Measurements from ENCODE around the gene EEF1AKMT1.
A peak's percentile ranks its signal among the peaks of the same experiment; 100 is the strongest.

Gene EEF1AKMT1

GRCh38 chr13:20717581-20718542 is 55.9 kb downstream of the EEF1AKMT1 start:
- H3K36me3 ChIP-seq, result no peaks in the 10 kb centered on the region
- no peak for TF ChIP-seq Cebpa-rat (IDR thresholded peaks at IDR 0.05)
- H3K27me3 ChIP-seq, result no peaks in the 10 kb centered on the region
- no peak overlapping the region for H3K27ac ChIP-seq
- peaks cover 0 to 11% (median 0%) of the 10 kb centered on the region in 10 experiments; a peak in 6 of 20 replicates for H3K4me1 ChIP-seq
- H3K9ac ChIP-seq, result no peak overlapping the region
- no peak overlapping the region for H3K4me3 ChIP-seq
- peaks cover 0 to 7% (median 0%) of the 10 kb centered on the region in 11 experiments; a peak in 1 of 22 replicates for H4K20me1 ChIP-seq
- H3K9me3 ChIP-seq (replicated peaks in 1 of 11), result no peaks in the 10 kb centered on the region
- H3K4me2 ChIP-seq, result no peak overlapping the region

- Histone ChIP-seq H3K9me3 (replicated peaks in 1 of 11) (no peaks in the 10 kb centered on the region), H3K4me3 (no peak overlapping the region), H3K4me2 (no peak overlapping the region), H3K27me3 (no peaks in the 10 kb centered on the region), H4K20me1 (peaks cover 0 to 7% (median 0%) of the 10 kb centered on the region in 11 experiments; a peak in 1 of 22 replicates), H3K36me3 (no peaks in the 10 kb centered on the region), H3K27ac (no peak overlapping the region), H3K4me1 (peaks cover 0 to 11% (median under 1%) of the 10 kb centered on the region in 10 experiments; a peak in 7 of 20 replicates), H3K9ac (no peak overlapping the region)
- TF ChIP-seq Cebpa-rat (IDR thresholded peaks at IDR 0.05), result no peak
These were observed 56.8 kb downstream of the EEF1AKMT1 start for GRCh38 chr13:20716951-20717350.

- TF ChIP-seq Cebpa-rat (IDR thresholded peaks at IDR 0.05), result no peak
- H3K36me3 ChIP-seq, result no peaks in the 10 kb centered on the region
- 0 out of 22 replicates have a peak, but pooled peaks cover 0 to 5% (median 0%) of the 10 kb centered on the region in 11 experiments for H4K20me1 ChIP-seq
- no peaks in the 10 kb centered on the region for H3K9me3 ChIP-seq (replicated peaks in 1 of 11)
- no peak overlapping the region for H3K4me3 ChIP-seq
- no peak overlapping the region for H3K27ac ChIP-seq
- H3K27me3 ChIP-seq, result no peaks in the 10 kb centered on the region
- no peak overlapping the region for H3K4me2 ChIP-seq
- no peak overlapping the region for H3K9ac ChIP-seq
- H3K4me1 ChIP-seq, result peaks cover 0 to 11% (median 0%) of the 10 kb centered on the region in 10 experiments; a peak in 4 of 20 replicates
These were observed 58.4 kb downstream of the EEF1AKMT1 start for GRCh38 chr13:20715330-20715712.

GRCh38 chr13:20714563-20715329 is 59.0 kb downstream of the EEF1AKMT1 start:
- H3K4me2 ChIP-seq, result 0 out of 22 replicates have a peak overlapping the region, but pooled peaks of 1 of the 11 experiments have one; percentile 5
- H3K4me3 ChIP-seq, result no peak overlapping the region

GRCh38 chr13:20714161-20714560 is 59.6 kb downstream of the EEF1AKMT1 start:
- H4K20me1 ChIP-seq, result no peaks in the 10 kb centered on the region
- TF ChIP-seq Cebpa-rat (IDR thresholded peaks at IDR 0.05), result no peak
- no peak overlapping the region for H3K4me3 ChIP-seq
- H3K4me2 ChIP-seq, result peak overlapping the region in 2 of 11 experiments; percentile 5 to 7; a peak in 1 of 22 replicates
- no peaks in the 10 kb centered on the region for H3K36me3 ChIP-seq
- peaks cover 0 to 11% (median 0%) of the 10 kb centered on the region in 10 experiments; a peak in 4 of 20 replicates for H3K4me1 ChIP-seq
- no peaks in the 10 kb centered on the region for H3K27me3 ChIP-seq
- no peak overlapping the region for H3K9ac ChIP-seq
- no peaks in the 10 kb centered on the region for H3K9me3 ChIP-seq (replicated peaks in 1 of 11)
- H3K27ac ChIP-seq, result no peak overlapping the region

More at GRCh38 chr13:20714563-20715329, 59.0 kb downstream of the EEF1AKMT1 start:
- no peaks in the 10 kb centered on the region for H3K36me3 ChIP-seq
- TF ChIP-seq Cebpa-rat (IDR thresholded peaks at IDR 0.05), result no peak
- H3K27ac ChIP-seq, result no peak overlapping the region
- no peak overlapping the region for H3K9ac ChIP-seq
- H3K27me3 ChIP-seq, result no peaks in the 10 kb centered on the region
- H3K9me3 ChIP-seq (replicated peaks in 1 of 11), result no peaks in the 10 kb centered on the region
- 0 out of 22 replicates have a peak, but pooled peaks cover 0 to 3% (median 0%) of the 10 kb centered on the region in 11 experiments for H4K20me1 ChIP-seq
- peaks cover 0 to 11% (median 0%) of the 10 kb centered on the region in 10 experiments; a peak in 4 of 20 replicates for H3K4me1 ChIP-seq

- Histone ChIP-seq H4K20me1 (no peaks in the 10 kb centered on the region), H3K27me3 (no peaks in the 10 kb centered on the region), H3K27ac (no peak overlapping the region), H3K4me2 (peak overlapping the region in 2 of 11 experiments; percentile 5 to 7; a peak in 1 of 22 replicates), H3K9me3 (replicated peaks in 1 of 11) (no peaks in the 10 kb centered on the region), H3K4me1 (peaks cover 0 to 11% (median 0%) of the 10 kb centered on the region in 10 experiments; a peak in 4 of 20 replicates), H3K36me3 (no peaks in the 10 kb centered on the region), H3K4me3 (no peak overlapping the region), H3K9ac (no peak overlapping the region)
- no peak for TF ChIP-seq Cebpa-rat (IDR thresholded peaks at IDR 0.05)
These were observed 60.0 kb downstream of the EEF1AKMT1 start for GRCh38 chr13:20713751-20714150.

- Histone ChIP-seq H3K36me3 (no peaks in the 10 kb centered on the region), H3K27ac (no peak overlapping the region), H3K9me3 (replicated peaks in 1 of 11) (no peaks in the 10 kb centered on the region), H3K4me1 (peaks cover 0 to 11% (median 0%) of the 10 kb centered on the region in 10 experiments; a peak in 4 of 20 replicates), H3K4me2 (no peak overlapping the region), H3K9ac (no peak overlapping the region), H3K27me3 (no peaks in the 10 kb centered on the region), H4K20me1 (no peaks in the 10 kb centered on the region), H3K4me3 (no peak overlapping the region)
- TF ChIP-seq Cebpa-rat (IDR thresholded peaks at IDR 0.05), result no peak
These were observed 60.8 kb downstream of the EEF1AKMT1 start for GRCh38 chr13:20713014-20713376.

GRCh38 chr13:20711301-20712044 is 62.3 kb downstream of the EEF1AKMT1 start:
- H3K36me3 ChIP-seq, result no peaks in the 10 kb centered on the region
- H3K4me1 ChIP-seq, result peaks cover 0 to 11% (median 0%) of the 10 kb centered on the region in 10 experiments; a peak in 4 of 20 replicates
- H4K20me1 ChIP-seq, result no peaks in the 10 kb centered on the region
- H3K9me3 ChIP-seq (replicated peaks in 1 of 11), result no peaks in the 10 kb centered on the region
- H3K27ac ChIP-seq, result no peak overlapping the region
- TF ChIP-seq Cebpa-rat (IDR thresholded peaks at IDR 0.05), result no peak
- no peak overlapping the region for H3K4me2 ChIP-seq
- no peak overlapping the region for H3K9ac ChIP-seq
- H3K4me3 ChIP-seq, result no peak overlapping the region
- H3K27me3 ChIP-seq, result no peaks in the 10 kb centered on the region
